GM12891 (cell line): ENCODE results near the gene USP27X.

ENCODE experiments used
- PAX5 ChIP-seq: IDR thresholded peaks from 2 replicates; pipeline ENCODE4 v1.6.1; 2011; ENCODE audit warnings: low read length, moderate library complexity, mild to moderate bottlenecking; ENCODE audit not compliant: insufficient read depth, severe bottlenecking
- POLR2A ChIP-seq: IDR thresholded peaks from 2 replicates; pipeline ENCODE4 v1.6.1; 2011; ENCODE audit warnings: low read depth, low read length, control low read depth
- POLR2AphosphoS5 ChIP-seq: IDR thresholded peaks from 2 replicates; pipeline ENCODE4 v1.6.1; 2011; ENCODE audit warnings: low read depth, low read length, control low read depth
- TAF1 ChIP-seq: IDR thresholded peaks from 2 replicates; pipeline ENCODE4 v1.6.1; 2011; ENCODE audit warnings: low read depth, low read length, control low read depth

- TF ChIP-seq POLR2A (no peak), POLR2AphosphoS5 (no peak), TAF1 (no peak), PAX5 (no peak)
These were observed 20.9 kb upstream of the USP27X start for GRCh38 chrX:49858341-49858740.
